ENCODE measurements around the gene FMNL3. TPM values are rescaled to one million over a fixed set of nuclear protein-coding genes. Genes with fewer than 3 reads are reported as not detected.

FMNL3 gene
- total RNA-seq, 4 donors from 2014 or later, result 9.6 to 14.6 (median 12.8) TPM

DNA sequence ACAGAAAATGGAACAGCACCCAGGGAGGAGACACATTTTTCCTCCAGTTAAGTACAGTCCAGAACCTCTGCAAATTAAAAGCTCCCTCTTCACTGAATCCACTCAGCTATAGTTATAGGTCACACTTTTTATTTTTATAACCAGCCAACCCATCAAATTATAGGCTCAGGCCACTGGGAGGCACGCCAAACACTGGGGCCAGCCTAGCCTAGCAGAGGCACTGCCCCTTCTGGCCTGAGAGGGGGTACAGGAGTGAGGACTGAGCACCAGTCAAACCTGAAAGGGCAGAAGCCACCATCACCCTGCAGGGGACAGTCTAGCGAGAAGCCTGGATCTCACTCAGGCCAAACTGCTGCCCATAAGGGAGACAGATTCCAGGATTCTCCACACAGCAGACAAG lies 19.3 kb downstream of the FMNL3 start:
- intact Hi-C loops (cut with DNase I), result no loop called here
- Histone ChIP-seq H3K4me1 (peaks cover 0 to 20% (median 18%) of the 10 kb centered on the region in 4 donors), H3K36me3 (no peaks in the 10 kb centered on the region), H3K27ac (replicated peaks in 1 of 4) (no peak overlapping the region), H3K4me3 (no peak overlapping the region), H3K9me3 (no peaks in the 10 kb centered on the region), H3K27me3 (no peaks in the 10 kb centered on the region)
- TF ChIP-seq EP300 (IDR thresholded peaks at IDR 0.05), result no peak
- no peak for TF ChIP-seq POLR2A (IDR thresholded peaks at IDR 0.05; ENCODE audit: low read depth)
- TF ChIP-seq, protein P1, sequence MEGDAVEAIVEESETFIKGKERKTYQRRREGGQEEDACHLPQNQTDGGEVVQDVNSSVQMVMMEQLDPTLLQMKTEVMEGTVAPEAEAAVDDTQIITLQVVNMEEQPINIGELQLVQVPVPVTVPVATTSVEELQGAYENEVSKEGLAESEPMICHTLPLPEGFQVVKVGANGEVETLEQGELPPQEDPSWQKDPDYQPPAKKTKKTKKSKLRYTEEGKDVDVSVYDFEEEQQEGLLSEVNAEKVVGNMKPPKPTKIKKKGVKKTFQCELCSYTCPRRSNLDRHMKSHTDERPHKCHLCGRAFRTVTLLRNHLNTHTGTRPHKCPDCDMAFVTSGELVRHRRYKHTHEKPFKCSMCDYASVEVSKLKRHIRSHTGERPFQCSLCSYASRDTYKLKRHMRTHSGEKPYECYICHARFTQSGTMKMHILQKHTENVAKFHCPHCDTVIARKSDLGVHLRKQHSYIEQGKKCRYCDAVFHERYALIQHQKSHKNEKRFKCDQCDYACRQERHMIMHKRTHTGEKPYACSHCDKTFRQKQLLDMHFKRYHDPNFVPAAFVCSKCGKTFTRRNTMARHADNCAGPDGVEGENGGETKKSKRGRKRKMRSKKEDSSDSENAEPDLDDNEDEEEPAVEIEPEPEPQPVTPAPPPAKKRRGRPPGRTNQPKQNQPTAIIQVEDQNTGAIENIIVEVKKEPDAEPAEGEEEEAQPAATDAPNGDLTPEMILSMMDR (IDR thresholded peaks at IDR 0.05), result no peak
- TF ChIP-seq POLR2AphosphoS5 (IDR thresholded peaks at IDR 0.05), result no peak
- WGBS, result 97% methylated on average over 2 of the region's 2 CpGs
- DNase-seq (ENCODE audit: extremely low spot score), result no peak

DNA sequence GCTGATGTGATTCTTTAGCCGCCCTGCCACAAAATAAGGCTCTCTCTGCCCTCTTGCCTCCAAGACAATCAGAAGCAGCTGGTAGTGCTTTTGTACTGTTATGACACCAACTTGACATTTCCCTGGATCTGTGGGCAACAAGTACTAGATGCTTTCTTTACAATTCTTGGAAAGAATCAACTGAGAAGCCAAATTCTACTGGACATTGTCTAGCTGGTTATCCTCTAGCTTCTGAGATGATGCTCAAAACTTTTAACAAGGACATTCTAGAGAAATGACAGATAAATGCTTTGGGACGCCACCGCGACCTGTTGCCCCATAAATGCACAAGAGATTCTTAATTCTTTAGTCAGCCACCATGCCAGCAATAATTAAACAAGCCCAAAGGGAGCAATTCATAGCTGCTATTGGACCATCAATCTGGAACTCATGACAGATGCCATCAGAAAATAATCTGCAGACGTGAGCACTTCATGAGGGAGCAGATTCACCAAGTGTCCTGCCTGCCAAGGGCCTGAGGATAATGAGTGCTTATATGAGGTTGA lies 22.8 kb downstream of the FMNL3 start:
- peaks cover 0 to 20% (median 14%) of the 10 kb centered on the region in 4 donors for H3K4me1 ChIP-seq
- no peak overlapping the region for H3K27ac ChIP-seq (replicated peaks in 1 of 4)
- TF ChIP-seq POLR2AphosphoS5 (IDR thresholded peaks at IDR 0.05), result no peak
- no peak for TF ChIP-seq POLR2A (IDR thresholded peaks at IDR 0.05; ENCODE audit: low read depth)
- TF ChIP-seq EP300 (IDR thresholded peaks at IDR 0.05), result no peak
- TF ChIP-seq, protein P1 (IDR thresholded peaks at IDR 0.05), result no peak
- no peaks in the 10 kb centered on the region for H3K9me3 ChIP-seq
- DNase-seq (ENCODE audit: extremely low spot score), result no peak
- intact Hi-C loops (cut with DNase I), result no loop called here
- WGBS, result 88% methylated on average over 5 of the region's 5 CpGs
- H3K4me3 ChIP-seq, result no peak overlapping the region
- no peaks in the 10 kb centered on the region for H3K27me3 ChIP-seq
- H3K36me3 ChIP-seq, result no peaks in the 10 kb centered on the region

DNA sequence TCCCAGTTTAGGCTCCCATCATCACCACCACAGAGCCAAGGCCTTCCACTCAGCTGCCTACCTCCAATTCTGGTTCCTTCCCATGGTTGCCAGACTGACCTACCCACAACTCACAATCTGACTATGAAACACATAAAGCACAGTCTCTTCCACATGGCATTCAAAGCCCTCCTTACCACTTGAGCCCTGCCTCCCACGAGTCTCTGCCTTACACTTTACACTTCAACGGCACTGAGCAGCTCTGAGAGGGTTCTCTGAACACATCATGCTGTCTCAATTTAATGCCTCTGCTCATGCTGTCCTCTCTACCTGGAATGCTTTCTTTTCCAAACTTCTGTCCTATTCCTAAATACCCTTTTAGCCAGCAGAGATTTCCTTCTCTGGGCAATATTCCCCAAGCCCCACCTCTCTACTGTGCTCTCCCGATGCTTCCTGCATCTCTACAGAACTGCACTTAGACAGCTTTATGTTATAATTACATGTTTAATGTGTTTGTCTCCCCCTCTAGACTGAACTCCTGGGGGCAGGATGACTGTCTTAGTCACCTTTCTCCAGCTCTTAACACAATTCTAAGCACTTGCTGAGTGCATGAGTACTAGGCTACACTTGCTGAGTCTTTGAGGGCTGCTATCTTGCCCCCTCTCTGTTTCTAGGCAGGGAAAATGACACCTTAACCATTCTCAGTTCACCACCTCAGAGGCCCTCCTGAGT lies 23.5 kb downstream of the FMNL3 start:
- H3K27ac ChIP-seq (replicated peaks in 1 of 4), result no peak overlapping the region
- intact Hi-C loops (cut with DNase I), result no loop called here
- H3K9me3 ChIP-seq, result no peaks in the 10 kb centered on the region
- no peaks in the 10 kb centered on the region for H3K36me3 ChIP-seq
- peaks cover 0 to 20% (median 13%) of the 10 kb centered on the region in 4 donors for H3K4me1 ChIP-seq
- 72% methylated on average over 3 of the region's 3 CpGs for WGBS
- TF ChIP-seq, protein P1 (IDR thresholded peaks at IDR 0.05), result no peak
- TF ChIP-seq POLR2AphosphoS5 (IDR thresholded peaks at IDR 0.05) (no peak), EP300 (IDR thresholded peaks at IDR 0.05) (no peak), POLR2A (IDR thresholded peaks at IDR 0.05; ENCODE audit: low read depth) (no peak)
- H3K4me3 ChIP-seq, result no peak overlapping the region
- no peaks in the 10 kb centered on the region for H3K27me3 ChIP-seq
- DNase-seq (ENCODE audit: extremely low spot score), result no peak

DNA sequence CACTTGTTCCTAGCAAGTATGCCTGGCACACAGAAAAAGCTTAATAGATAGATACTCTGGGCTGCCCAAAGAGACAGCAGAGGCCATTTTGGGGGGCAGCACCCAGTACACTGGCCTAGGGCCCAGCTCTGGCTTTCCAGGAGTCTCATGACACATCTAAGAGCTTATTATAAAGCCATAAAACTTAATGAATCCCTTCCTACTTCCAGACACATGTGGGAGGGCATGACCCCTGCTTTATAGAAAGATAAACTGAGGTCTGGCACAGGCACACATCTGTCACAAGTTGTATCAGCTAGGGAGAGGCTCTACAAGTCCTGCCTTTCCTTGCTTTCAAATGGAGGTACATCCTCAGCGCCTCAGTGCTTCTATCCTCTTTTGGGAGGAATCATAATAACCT lies 27.1 kb downstream of the FMNL3 start:
- TF ChIP-seq EP300 (IDR thresholded peaks at IDR 0.05), result no peak
- no peak for TF ChIP-seq POLR2A (IDR thresholded peaks at IDR 0.05; ENCODE audit: low read depth)
- TF ChIP-seq, protein P1 (IDR thresholded peaks at IDR 0.05), result no peak
- Histone ChIP-seq H3K27me3 (no peaks in the 10 kb centered on the region), H3K27ac (replicated peaks in 1 of 4) (no peak overlapping the region)

More for the DNA sequence above, 27.1 kb downstream of the FMNL3 start:
- intact Hi-C loops (cut with DNase I), result no loop called here
- WGBS, result 100% methylated on average over 1 of the region's 1 CpG
- Histone ChIP-seq H3K4me1 (peaks cover 15 to 23% (median 18%) of the 10 kb centered on the region in 4 donors), H3K36me3 (no peaks in the 10 kb centered on the region), H3K9me3 (no peaks in the 10 kb centered on the region), H3K4me3 (no peak overlapping the region)
- no peak for DNase-seq (ENCODE audit: extremely low spot score)

Measured in esophagus muscularis mucosa (tissue), 4 donors.